Hematopoietic multipotent progenitor cell (in vitro differentiated cells): ENCODE results near the gene CCDC148. TPM values are rescaled to one million over a fixed set of nuclear protein-coding genes. Genes with fewer than 3 reads are reported as not detected.
"Not testable (repeated sequence)": the region's sequence is repeated elsewhere in the genome, so short reads cannot be mapped to it uniquely, and the experiment has no call there.

Experiments
- DNase-seq, 3 donors: peaks; one replicate each; pipeline ENCODE4 v3.0.0-alpha.2; 2011 to 2015; ENCODE audit warnings: low read depth in 2 of 3, low spot score in 2 of 3
- total RNA-seq: library from RNA; depleted of rRNA; stranded (reverse); fragments of >200 nt; gene quantifications from one replicate; pipeline ENCODE4 v1.2.3, GENCODE V29; 2012

CCDC148 gene
- total RNA-seq, 1 donor = not detected

DNA sequence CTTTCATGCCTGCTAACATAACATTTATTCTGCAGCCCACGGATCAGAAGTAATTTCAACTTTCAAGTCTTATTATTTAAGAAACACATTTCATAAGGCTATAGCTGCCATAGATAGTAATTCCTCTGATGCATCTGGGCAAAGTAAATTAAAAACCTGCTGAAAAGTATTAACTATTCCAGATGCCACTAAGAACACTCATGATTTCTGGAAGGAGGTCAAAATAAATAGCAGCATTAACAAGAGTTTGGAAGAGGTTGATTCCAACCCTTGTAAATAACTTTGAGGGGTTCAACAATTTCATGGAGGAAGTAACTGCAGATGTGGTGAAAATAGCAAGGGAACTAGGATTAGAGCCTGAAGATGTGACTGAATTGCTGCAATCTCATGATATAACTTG, 77.6 kb downstream of the CCDC148 start:
- DNase-seq = no peak

DNA sequence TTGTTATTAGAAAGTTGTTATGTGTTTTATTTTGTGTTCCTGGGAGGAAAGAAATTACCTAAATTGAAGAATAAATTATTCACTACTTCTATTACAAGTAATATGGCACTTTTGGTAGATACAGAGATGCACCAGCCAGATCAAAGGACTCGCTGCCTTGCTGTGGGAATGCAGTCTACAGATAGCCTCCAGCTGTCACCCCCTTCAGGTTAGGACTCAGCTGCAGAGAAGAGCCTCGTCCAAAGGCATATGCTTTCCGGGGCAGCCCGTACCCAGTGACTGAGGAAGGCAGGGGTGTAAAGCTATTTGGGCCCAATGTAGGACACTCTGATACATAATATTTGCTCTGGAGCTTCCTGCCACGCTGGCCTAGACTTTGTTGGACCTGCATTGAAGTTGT, 90.2 kb downstream of the CCDC148 start:
- DNase-seq = no peak

DNA sequence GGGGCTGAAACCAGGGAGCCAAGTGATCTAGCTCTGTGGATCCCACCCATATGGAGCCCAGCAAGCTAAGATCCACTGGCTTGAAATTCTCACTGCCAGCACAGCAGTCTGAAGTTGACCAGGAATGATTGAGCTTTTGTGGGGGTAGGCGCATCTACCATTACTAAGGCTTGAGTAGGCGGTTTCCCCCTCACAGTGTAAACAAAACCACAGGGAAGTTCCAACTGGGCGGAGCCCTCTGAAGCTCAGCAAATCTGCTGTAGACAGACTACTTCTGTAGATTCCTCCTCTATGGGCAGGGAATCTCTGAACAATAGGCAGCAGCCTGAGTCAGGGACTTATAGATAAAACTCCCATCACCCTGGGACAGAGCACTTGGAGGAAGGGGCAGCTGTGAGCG, 96.7 kb downstream of the CCDC148 start:
- DNase-seq = no peak

DNA sequence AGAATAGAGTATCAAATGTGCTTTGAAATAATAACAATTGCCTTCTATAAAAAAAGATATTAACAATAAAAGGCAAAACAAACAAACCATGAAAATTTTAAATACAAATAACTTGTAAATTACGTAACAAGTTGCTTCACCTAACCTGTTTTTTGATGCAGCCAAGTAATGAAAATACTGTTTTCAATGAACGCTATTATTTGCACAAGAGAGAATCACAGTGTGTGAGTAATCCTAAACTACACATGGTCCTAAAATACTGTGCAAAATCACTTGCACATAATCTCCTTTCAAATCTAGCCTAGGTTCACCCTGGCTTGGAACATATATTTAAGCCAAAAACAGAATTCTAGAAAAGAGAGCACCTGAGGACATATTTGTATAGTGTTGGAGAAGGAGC, 98.9 kb downstream of the CCDC148 start:
- no peak for DNase-seq

DNA sequence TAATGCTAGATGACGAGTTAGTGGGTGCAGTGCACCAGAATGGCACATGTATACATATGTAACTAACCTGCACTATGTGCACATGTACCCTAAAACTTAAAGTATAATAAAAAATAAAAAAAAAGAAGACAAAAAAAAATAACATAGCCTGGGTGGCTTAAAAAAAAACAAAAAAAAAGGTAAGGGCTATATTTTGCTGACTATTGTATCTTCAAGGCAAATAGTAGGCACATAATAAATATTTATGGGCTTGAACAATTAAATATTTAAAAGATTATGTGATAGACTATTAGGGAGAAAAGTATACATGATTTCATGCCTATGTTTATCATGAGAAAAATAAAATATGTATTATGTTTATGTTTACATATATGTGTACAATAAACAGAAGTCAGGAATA, 99.4 kb downstream of the CCDC148 start:
- no peak for DNase-seq

DNA sequence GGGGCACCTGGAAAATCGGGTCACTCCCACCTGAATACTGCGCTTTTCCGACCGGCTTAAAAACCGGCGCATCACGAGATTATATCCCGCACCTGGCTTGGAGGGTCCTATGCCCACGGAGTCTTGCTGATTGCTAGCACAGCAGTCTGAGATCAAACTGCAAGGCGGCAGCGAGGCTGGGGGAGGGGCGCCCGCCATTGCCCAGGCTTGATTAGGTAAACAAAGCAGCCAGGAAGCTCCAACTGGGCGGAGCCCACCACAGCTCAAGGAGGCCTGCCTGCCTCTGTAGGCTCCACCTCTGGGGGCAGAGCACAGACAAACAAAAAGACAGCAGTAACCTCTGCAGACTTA, 105.1 kb downstream of the CCDC148 start:
- DNase-seq = not testable (repeated sequence)

DNA sequence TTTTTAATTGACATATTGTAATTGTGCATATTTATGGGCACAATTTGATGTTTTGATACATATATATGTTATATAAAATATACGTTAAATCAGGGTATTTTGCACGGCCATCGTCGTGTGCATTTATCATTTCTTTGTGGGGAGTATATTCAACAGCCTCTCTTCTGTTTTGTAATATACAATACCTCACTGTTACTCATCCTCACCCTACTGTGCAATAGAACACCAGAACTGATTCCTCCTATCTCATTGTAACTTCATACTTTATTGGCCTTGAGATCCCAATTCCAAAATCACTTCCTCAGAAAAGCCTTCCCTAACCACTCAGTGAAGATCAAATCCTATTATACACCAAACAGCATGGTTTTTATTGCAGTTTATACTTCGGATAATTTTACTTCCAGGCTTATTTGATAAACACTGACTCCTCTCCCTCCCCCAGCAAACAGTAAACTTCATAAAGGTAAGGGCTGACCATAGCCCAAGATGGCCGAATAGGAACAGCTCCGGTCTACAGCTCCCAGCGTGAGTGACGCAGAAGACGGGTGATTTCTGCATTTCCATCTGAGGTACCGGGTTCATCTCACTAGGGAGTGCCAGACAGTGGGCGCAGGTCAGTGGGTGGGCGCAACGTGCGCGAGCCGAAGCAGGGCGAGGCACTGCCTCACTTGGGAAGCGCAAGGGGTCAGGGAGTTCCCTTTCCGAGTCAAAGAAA, 105.6 kb downstream of the CCDC148 start:
- not testable (repeated sequence) for DNase-seq

DNA sequence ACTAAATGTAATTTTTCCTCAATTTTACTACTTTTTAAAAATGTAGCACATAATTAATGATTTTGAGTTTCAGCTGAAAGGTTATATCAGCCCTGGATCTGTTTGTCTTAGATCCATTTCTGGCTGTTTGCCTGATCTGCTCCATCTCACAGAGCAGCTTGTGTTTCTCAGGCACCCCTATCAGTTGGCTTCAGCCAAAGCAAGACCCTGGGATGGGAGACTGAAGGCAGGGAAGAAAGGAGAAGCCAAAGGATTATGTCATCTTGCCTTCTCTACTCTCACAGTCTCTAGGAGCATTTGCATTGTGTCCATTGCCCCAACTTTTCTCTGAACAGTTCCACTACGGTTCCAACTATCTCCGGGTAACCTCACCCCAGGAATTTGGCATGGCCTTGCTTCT, 110.5 kb downstream of the CCDC148 start:
- no peak for DNase-seq

DNA sequence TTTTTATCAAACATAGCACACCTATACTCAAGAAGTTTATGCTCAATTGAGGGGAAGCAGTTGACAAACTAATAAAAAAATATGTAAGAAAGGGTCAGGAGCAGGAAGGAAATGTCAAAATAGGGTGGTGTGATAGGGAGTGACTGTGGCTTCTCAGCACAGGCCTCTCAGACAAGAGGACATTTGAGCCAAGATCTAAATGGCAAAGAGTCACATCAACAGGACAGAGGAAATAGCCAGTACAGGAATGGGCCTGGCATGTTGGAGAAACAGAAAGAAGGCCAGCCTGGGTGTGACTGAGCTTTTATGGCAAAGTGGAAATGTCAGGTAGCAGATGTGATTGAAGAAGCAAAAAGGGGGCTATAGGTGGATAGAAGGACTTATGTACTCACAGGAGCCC, 117.0 kb downstream of the CCDC148 start:
- DNase-seq = no peak

DNA sequence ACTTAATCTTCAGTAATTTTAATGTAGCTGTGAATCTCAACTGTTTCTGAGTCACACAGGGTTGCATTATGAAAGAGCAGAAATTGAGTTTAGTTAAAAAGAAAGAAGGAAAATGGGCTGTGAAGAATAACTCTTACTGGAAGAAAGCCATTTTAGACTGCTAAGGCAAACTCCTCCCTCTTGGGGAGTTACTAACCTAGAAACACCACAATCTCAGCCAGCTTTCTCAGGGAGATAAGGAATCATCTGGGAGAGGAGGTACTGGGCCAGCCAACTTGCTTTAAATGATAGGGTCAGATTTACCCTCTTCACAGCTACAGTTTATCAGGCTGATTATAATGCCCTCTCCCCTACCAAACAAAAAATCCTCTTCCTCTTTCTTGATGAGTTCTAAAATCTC, 119.5 kb downstream of the CCDC148 start:
- no peak for DNase-seq

DNA sequence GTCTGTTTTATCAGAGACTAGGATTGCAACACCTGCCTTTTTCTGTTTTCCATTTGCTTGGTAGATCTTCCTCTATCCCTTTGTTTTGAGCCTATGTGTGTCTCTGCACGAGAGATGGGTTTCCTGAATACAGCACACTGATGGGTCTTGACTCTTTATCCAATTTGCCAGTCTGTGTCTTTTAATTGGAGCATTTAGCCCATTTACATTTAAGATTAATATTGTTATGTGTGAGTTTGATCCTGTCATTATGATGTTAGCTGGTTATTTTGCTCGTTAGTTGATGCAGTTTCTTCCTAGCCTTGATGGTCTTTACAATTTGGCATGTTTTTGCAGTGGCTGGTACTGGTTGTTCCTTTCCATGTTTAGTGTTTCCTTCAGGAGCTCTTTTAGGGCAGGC, 124.8 kb downstream of the CCDC148 start:
- not testable (repeated sequence) for DNase-seq

DNA sequence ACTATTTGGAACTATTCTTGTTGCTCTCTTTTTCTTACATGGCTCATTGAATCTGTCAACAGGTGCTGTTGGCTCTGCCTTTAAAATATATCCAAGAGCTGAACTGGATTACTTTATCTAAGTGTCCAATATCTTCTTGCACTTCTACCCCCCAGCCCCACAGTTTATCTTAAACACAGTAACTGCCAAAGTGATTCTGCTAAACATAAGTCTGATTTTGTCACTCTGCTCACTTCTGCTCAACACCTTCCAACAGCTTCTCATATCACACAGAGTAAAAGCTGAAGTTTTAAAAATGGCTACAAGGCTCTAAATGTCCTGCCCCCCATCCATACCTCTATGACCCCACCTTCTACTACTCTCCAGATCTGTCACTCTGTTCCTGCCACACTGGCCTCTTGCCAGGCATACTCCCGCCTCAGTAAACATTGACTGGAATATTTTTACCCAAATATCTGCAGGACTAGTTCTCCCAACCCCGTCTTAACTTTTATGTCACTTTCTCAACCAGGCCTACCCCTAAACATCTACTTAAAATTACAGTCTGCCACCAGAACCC, 130.7 kb downstream of the CCDC148 start:
- DNase-seq = no peak

DNA sequence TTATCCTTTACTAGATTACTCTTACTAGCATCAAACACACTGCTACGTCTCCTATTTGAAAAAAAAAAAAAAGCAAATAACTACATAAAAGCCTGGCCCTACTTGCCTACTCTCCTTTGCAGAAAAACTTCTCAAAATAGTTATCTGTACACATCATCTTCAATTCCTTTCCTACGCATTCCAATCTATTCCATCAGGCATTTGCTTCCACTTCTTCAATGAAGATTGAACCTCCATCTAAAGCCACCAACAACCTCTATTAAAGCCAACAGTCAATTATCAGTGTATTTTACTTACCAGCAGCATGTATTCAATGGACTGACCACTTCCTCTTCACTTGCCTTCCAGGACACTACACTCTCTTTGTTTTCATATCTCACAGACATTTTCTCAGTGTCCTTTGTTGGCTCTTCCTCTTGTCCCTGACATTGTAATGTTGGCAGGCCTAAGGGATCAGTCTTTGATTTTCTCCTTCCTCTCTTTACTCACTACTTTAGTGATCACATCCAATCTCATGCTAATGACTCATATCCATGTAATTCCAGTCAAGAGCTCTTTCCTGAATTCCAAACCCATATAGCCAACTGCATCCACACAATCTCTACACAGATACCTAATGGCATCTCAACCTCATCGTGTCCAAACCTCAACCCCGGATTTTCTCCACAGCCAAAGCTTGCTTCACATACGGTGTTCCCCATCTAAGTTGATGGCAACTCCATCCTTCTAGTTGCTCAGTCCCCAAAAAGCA, 131.3 kb downstream of the CCDC148 start:
- no peak for DNase-seq

DNA sequence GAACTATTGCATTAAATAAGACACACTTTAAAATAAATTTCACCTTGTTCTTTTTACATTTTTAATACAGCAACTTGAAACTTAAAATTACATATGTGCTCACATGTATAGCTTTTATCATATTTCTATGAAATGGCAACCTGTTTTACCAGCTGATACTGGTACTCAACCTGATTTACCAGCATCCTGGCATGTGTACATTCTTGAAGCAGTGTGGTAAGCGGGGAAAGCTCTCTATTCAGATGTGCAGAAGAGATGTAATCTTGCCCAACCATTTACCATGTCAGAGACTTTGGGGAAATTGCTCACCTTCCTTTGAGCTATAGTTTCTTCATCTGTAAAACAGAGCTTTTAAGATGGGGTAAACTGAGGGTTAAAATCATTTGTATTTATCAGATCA, 133.2 kb downstream of the CCDC148 start:
- no peak for DNase-seq

DNA sequence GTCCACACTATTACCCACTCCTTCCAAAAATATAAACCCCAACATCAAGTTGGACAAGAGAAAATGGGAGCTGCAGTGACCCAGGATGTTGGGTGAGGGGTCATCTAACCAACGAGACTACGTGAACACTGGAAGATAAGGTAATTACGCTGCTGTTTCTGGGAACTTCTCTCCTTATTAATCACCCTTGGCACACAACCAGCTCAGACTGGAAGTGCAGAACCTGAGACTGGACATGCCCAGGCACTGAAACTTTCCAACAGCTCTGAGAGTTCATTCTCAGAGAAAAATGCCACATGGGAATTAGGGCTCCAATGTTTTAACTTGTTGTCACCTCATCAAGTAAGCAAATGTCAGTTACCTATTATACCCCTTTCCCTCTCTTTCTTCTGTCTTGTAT, 135.3 kb downstream of the CCDC148 start:
- DNase-seq = no peak

DNA sequence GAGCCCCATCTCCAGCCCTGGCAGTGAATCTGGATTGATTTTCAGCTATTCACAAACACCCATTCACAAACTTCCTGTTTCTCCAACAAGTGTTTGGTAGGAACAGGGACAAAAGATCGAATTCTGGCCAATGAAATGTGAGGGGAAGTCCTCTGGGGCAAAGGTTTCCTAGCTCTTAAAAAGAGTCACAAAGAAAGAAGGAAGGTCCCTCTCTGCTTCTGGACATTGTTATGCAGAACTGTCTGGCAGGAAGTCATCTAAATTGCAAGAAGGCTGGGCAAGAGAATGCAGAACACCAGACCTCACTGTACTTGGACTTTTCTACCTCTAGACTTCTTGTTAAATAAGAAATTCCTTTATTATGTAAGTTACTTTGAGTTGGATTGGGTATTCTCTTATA, 137.3 kb downstream of the CCDC148 start:
- DNase-seq = no peak

DNA sequence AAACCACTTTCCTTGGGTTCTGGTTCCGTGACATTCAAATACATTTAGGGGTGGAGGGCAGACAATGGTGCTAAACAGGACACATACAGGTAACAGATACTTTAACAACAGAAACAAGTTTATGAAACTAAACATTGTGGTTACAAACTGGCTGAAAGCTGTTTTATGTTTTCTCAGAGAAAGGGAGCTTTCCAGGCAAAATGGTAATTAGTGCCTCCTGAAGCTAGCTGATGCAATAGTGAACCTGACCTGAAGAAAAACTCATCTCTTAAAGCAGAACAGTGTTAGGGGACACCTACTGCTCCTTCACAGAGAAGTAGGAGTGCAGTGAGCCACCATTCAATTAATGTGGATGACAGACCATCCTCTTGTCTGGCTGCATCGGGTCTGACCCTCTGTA, 138.9 kb downstream of the CCDC148 start:
- no peak for DNase-seq

DNA sequence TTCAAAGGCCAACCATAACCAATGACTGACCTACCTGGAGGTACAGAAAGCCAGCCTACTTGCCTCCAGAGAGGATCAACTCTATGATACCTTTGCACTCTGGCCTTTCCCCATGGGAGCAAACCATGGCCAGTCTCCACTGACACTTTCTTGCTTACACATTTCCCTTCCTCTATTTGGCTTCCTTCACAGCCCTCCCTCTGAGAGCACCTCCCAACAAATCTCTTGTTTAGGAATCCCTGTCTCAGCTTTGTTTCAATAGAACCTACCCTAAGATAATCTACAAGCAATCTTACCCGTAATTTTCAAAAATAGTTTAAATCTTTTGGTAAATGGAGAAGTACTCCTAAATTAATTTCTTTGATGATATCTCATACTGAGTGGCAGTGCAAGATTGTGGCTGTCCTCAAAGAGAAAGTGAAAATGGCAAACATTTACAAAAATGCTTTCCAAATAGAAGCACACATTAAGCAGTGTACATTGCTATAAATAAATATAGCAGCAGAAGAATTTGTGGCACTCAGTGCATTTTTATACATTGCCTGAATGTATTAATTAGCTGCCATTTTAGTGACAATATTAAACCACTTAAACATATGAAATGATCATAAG, 140.6 kb downstream of the CCDC148 start:
- peak in 1 of 3 donors; percentile 40 for DNase-seq

DNA sequence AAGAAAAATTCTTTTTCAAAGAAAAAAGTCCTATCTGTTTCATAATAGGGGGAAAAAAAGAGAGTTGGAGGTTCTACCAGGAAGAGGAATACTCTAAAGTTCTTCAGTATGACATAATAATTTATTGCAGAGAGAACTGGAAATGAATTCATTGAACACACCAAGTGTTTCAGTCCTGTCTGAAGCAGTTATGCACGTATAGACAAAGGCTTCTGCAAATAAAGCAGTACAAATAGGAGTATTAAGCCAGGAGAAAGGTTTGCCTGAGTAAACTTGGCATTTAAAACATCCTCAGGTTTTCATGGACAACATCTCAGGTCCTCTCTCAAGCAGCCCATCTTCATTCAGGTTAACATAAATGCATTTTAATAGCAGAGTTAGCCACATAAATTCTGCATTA, 141.6 kb downstream of the CCDC148 start:
- no peak for DNase-seq

DNA sequence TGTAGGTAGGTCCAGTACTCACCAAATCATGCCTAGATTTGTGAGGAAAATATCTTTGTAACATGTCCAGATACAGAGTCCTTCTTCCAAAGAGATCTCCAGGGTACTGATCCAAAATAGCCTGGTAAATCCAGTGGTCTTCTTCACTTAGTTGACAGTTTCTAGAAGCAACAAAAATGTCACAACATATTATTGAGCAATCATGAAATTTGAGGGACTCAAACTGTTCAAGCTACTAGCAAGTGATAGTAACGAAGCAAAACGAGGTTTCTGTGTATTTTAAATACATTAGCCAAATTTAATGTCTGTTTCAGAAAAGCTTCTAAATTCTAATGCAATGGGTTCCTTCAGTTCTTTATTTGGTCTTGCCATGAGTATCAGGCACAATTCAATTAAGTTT, 142.8 kb downstream of the CCDC148 start:
- no peak for DNase-seq

DNA sequence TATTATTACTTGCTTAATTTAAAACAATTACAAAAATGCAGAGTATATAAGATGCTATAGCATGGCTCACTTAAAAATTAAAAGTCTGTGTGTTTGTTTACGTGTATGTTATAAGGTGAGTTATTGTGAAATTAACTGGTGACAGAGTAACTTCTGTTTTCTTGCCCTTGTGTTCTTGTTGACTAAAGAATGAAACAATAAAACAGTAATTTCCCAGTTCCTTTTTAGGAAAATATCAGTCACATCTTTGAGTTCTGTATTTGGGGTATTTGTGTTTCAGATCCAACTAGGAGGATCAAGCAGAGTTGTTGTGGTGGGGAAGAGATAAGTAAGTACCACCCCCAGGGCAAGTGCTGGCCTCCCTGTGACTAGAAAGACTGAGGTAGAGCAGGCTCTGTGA, 143.6 kb downstream of the CCDC148 start:
- DNase-seq = no peak

DNA sequence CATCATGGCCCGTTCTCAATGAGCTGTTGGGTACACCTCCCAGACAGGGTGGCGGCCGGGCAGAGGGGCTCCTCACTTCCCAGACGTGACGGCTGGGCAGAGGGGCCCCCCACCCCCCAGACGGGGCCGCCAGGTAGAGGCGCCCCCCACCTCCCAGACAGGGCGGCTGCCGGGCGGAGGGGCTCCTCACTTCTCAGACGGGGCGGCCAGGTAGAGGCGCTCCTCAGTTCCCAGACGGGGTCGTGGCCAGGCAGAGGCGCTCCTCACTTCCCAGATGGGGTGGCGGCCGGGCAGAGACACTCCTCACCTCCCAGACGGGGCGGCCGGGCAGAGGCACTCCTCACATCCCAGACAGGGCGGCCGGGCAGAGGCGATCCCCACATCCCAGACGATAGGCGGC, 146.1 kb downstream of the CCDC148 start:
- DNase-seq = not testable (repeated sequence)
